NCI-H1417 (cell line): ENCODE measurements around the gene ZNF831.
A peak's percentile ranks its signal among the peaks of the same experiment; 100 is the strongest.

Experiments
- DNase-seq, 3 experiments: peaks; one replicate each; lab custom pipeline; 2025; lab: John Stamatoyannopoulos, UW

ZNF831 gene

GRCh38 chr20:59141818-59142581 is 21.6 kb upstream of the ZNF831 start:
- DNase-seq = no peak

- DNase-seq = no peak
Observed at GRCh38 chr20:59143326-59143725, 20.3 kb upstream of the ZNF831 start.

GRCh38 chr20:59144179-59144830 is 19.3 kb upstream of the ZNF831 start:
- DNase-seq = peak in 1 of 3 experiments; percentile 47

- DNase-seq = no peak
Observed at GRCh38 chr20:59144831-59145196, 18.8 kb upstream of the ZNF831 start.

- no peak for DNase-seq
Observed at GRCh38 chr20:59145247-59145923, 18.2 kb upstream of the ZNF831 start.

GRCh38 chr20:59145924-59146779 is 17.5 kb upstream of the ZNF831 start:
- no peak for DNase-seq

GRCh38 chr20:59146780-59147565 is 16.6 kb upstream of the ZNF831 start:
- DNase-seq = no peak

GRCh38 chr20:59147586-59147985 is 16.0 kb upstream of the ZNF831 start:
- no peak for DNase-seq

- DNase-seq = no peak
Observed at GRCh38 chr20:59148701-59149493, 14.7 kb upstream of the ZNF831 start.

GRCh38 chr20:59149678-59150504 is 13.7 kb upstream of the ZNF831 start:
- no peak for DNase-seq

- DNase-seq = no peak
Observed at GRCh38 chr20:59150821-59151251, 12.8 kb upstream of the ZNF831 start.

- no peak for DNase-seq
Observed at GRCh38 chr20:59151391-59151790, 12.2 kb upstream of the ZNF831 start.

GRCh38 chr20:59151820-59152219 is 11.8 kb upstream of the ZNF831 start:
- DNase-seq = no peak

- DNase-seq = peak; percentile 11 to 90 (median 71)
Observed at GRCh38 chr20:59152559-59153354, 10.9 kb upstream of the ZNF831 start.

GRCh38 chr20:59153355-59153681 is 10.3 kb upstream of the ZNF831 start:
- DNase-seq = no peak

- no peak for DNase-seq
Observed at GRCh38 chr20:59153832-59154231, 9.8 kb upstream of the ZNF831 start.

- DNase-seq = no peak
Observed at GRCh38 chr20:59154317-59155013, 9.2 kb upstream of the ZNF831 start.

- DNase-seq = no peak
Observed at GRCh38 chr20:59157064-59157463, 6.6 kb upstream of the ZNF831 start.
